Testis (tissue), 3 donors: ENCODE measurements around the gene SLC30A1. TPM values are rescaled to one million over a fixed set of nuclear protein-coding genes. Genes with fewer than 3 reads are reported as not detected.

Source experiments
- DNase-seq: peaks from one replicate; pipeline ENCODE4 v3.0.0-alpha.2; 2019
- H3K27ac ChIP-seq, 2 donors: fragments of 200-600 bp; sonication (generic); one replicate each; pipeline ENCODE4 v1.5.1; 2019
- H3K27me3 ChIP-seq: fragments of 200-600 bp; sonication (generic); one replicate; pipeline ENCODE4 v1.5.1; 2019
- H3K36me3 ChIP-seq: fragments of 200-600 bp; sonication (generic); one replicate; pipeline ENCODE4 v1.5.1; 2017; ENCODE audit warnings: low read depth; ENCODE audit errors: missing control alignments
- H3K4me1 ChIP-seq: fragments of 200-600 bp; sonication (generic); one replicate; pipeline ENCODE4 v1.5.1; 2019
- H3K4me3 ChIP-seq, 2 donors: fragments of 200-600 bp; sonication (generic); one replicate each; pipeline ENCODE4 v1.5.1; 2017 to 2019
- H3K9me3 ChIP-seq: fragments of 200-600 bp; sonication (generic); one replicate; pipeline ENCODE4 v1.5.1; 2017
- CTCF ChIP-seq, 3 experiments: fragments of 450-650 bp in 2 of 3; fragments of 200-600 bp in 1 of 3; sonication (generic) in 1 of 3; IDR thresholded peaks; one replicate each; pipeline ENCODE4 v1.5.1; 2016 to 2019; ENCODE audit warnings: antibody characterized with exemption in 3 of 3, mild to moderate bottlenecking in 2 of 3, moderate library complexity in 1 of 3
- POLR2A ChIP-seq: fragments of 450-650 bp; IDR thresholded peaks from one replicate; pipeline ENCODE4 v1.6.1; 2017; ENCODE audit warnings: antibody characterized with exemption, mild to moderate bottlenecking, moderate library complexity
- WGBS, 2 donors: methylation state at CpG; one replicate each; pipeline ENCODE4 v1.1.5; 2018; 5-methylcytosine and 5-hydroxymethylcytosine counted together
- intact Hi-C: fragments of 100-400 bp; cut with DNase I; formaldehyde crosslinking; loops from one replicate; pipeline ENCODE4 v1.15.1; 2023; ENCODE audit warnings: low total_unique reads
- polyA plus RNA-seq: library from polyadenylated mRNA; stranded (reverse); fragments of 350-450 nt; fragmentation: Illumina TruSeq; extraction: RNeasy Lipid Tissue Mini Kit (QIAGEN cat#74804); gene quantifications from one replicate; pipeline ENCODE4 v1.2.3, GENCODE V29; 2014; ENCODE audit warnings: low read depth, low replicate concordance; ENCODE audit not compliant: insufficient read depth
- total RNA-seq, 2 donors: library from RNA; depleted of rRNA; stranded (reverse); fragments of >200 nt; gene quantifications; one replicate each; pipeline ENCODE4 v1.2.3, GENCODE V29; 2016

Gene SLC30A1
- total and polyA plus RNA-seq, 3 donors from 2014 or later: 29.4 to 37.3 (median 33.3) TPM

DNA sequence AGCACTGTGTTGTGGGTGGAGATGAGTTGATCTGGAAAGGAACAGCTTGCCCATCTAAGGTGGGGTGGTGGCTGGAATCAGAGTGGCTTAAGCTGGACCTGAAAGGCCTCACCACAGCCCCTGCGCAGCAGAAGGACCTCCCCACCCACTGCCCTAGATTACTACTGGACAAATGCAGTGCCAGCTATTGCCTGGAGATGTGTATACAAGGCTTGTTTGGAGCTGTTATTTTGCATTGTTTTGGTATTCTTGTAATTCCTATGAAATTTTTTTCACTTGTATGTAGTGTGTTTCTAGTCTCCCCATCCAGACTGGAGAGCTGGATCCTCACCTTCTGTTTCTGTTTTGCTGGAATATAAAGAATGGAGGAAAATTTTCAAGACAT, 1.3 kb upstream of the SLC30A1 start:
- intact Hi-C loops: no loop called here
- Histone ChIP-seq H3K27me3 (no peaks in the 10 kb centered on the region), H3K36me3 (no peaks in the 10 kb centered on the region), H3K4me3 (peak overlapping the region in 1 of 2 donors; percentile 95), H3K27ac (peak overlapping the region in 1 of 2 donors; percentile 79), H3K4me1 (peaks cover 8% of the 10 kb centered on the region), H3K9me3 (no peaks in the 10 kb centered on the region)
- no peak for DNase-seq
- TF ChIP-seq CTCF (IDR thresholded peaks at IDR 0.05) (no peak), POLR2A (no peak)
- WGBS, 2 donors: 31 to 64% methylated on average over 1 of the region's 1 CpG

DNA sequence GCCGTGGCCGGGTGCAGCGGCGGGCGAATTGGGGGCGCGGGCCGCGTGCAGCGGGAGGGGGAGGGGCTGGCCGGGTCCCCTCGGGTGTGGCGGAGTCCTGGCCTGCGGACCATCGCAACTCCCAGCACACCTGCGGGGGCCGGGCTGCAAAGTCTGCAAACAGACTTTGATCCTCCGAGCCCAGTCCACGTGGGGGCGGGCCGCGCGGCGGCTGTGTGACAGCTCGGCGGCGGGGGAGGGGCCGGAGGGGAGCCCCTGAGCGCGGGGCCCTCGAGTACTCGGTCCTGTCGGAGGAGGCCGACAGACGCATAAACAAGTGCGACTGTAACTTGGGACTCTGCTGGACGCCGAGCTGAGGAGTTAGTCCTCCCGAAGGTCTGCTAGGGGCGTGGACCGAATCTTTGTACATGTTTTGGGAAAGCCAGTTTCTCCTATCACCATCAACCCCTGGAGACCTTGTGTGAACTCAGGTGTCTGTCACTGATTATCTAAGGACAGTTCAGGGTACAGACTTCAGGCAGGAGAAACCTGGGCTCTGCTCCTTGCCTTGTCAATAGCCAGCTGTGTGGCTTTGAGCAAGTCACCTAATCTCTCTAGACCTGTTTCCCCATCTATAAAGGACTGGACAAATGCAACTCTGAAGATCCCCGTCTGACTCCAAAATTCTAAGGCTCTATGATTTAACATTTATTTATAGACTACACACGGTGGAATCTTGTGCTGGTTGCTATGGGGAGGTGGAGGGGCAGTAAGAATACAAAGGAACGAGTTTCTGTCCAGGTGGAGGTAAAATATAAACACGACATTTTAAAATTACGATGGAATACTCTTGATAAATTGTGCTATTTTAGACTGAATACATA, 710 bp upstream of the SLC30A1 start:
- no peaks in the 10 kb centered on the region for H3K36me3 ChIP-seq
- H3K27ac ChIP-seq: peak overlapping the region; percentile 79 to 94
- no peaks in the 10 kb centered on the region for H3K27me3 ChIP-seq
- peak overlapping the region; percentile 95 to 97 for H3K4me3 ChIP-seq
- peaks cover 8% of the 10 kb centered on the region for H3K4me1 ChIP-seq
- peak; percentile 86 for DNase-seq
- WGBS, 2 donors: 4 to 25% methylated on average over 5 to 46 of the region's 46 CpGs
- no peaks in the 10 kb centered on the region for H3K9me3 ChIP-seq
- TF ChIP-seq CTCF (IDR thresholded peaks at IDR 0.05) (no peak), POLR2A (no peak)
- intact Hi-C loops: loop anchor here (5.0 to 10.0 kb wide), 2 partner anchors 33 to 75 kb away; no protein-coding TSS in a partner anchor

GRCh38 chr1:211577819-211578639, 932 bp downstream of the SLC30A1 start:
- H3K9me3 ChIP-seq: no peaks in the 10 kb centered on the region
- DNase-seq: peak; percentile 71
- no peaks in the 10 kb centered on the region for H3K36me3 ChIP-seq
- peak overlapping the region; percentile 95 to 97 for H3K4me3 ChIP-seq
- H3K27me3 ChIP-seq: no peaks in the 10 kb centered on the region
- intact Hi-C loops: loop anchor here (5.0 to 10.0 kb wide), 2 partner anchors 34 to 77 kb away; no protein-coding TSS in a partner anchor
- TF ChIP-seq POLR2A: no peak
- TF ChIP-seq CTCF (IDR thresholded peaks at IDR 0.05): peak; percentile 71 to 84 (median 72)
- H3K27ac ChIP-seq: peak overlapping the region; percentile 94 to 98
- 0% methylated on average over 9 to 62 of the region's 75 CpGs for WGBS, 2 donors
- H3K4me1 ChIP-seq: peaks cover 8% of the 10 kb centered on the region

GRCh38 chr1:211577277-211577818, 1.6 kb downstream of the SLC30A1 start:
- Histone ChIP-seq H3K4me3 (peak overlapping the region; percentile 95 to 97), H3K27ac (peak overlapping the region; percentile 94 to 98), H3K36me3 (no peaks in the 10 kb centered on the region), H3K27me3 (no peaks in the 10 kb centered on the region), H3K4me1 (peaks cover 8% of the 10 kb centered on the region), H3K9me3 (no peaks in the 10 kb centered on the region)
- no peak for TF ChIP-seq POLR2A
- 0 to 1% methylated on average over 12 to 13 of the region's 13 CpGs for WGBS, 2 donors
- no peak for DNase-seq
- intact Hi-C loops: loop anchor here (5.0 to 10.0 kb wide), 2 partner anchors 35 to 77 kb away; no protein-coding TSS in a partner anchor

GRCh38 chr1:211576717-211577116, 2.2 kb downstream of the SLC30A1 start:
- peaks cover 8% of the 10 kb centered on the region for H3K4me1 ChIP-seq

More at GRCh38 chr1:211576717-211577116, 2.2 kb downstream of the SLC30A1 start:
- Histone ChIP-seq H3K9me3 (no peaks in the 10 kb centered on the region), H3K36me3 (no peaks in the 10 kb centered on the region), H3K27ac (no peak overlapping the region), H3K4me3 (peak overlapping the region; percentile 95 to 97), H3K27me3 (no peaks in the 10 kb centered on the region)
- WGBS, 2 donors: 32 to 49% methylated on average over 2 of the region's 2 CpGs
- DNase-seq: no peak
- intact Hi-C loops: loop anchor here (5.0 to 10.0 kb wide), 2 partner anchors 36 to 78 kb away; no protein-coding TSS in a partner anchor
- no peak for TF ChIP-seq POLR2A
- no peak for TF ChIP-seq CTCF (IDR thresholded peaks at IDR 0.05)
